LoVo (cell line): Measurements from ENCODE around the gene HNRNPA3.
"Not testable (repeated sequence)": the region's sequence is repeated elsewhere in the genome, so short reads cannot be mapped to it uniquely, and the experiment has no call there.

Experiments used
- DNase-seq: peaks from one replicate; pipeline ENCODE4 v3.0.0-alpha.2; 2016; ENCODE audit warnings: low spot score

HNRNPA3 gene

DNA sequence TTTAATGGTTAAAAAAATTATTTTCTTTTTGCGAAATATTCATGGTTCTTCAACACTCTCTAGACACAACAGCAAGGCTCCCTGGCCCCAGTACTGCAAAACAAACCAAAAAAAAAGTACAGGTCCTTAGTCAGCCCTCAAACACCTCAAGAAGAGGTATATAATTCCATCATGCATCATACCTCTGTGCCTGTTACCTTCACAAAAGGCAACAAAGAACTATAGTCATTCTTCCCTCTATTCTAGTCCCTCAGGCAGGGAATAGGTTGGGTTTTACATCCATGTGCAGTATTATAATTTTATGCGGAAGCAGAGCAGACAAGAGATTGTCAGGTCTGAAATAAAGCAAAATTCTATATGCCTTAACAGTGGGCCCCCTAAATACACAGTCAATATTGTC, 43.4 kb downstream of the HNRNPA3 start:
- DNase-seq, result no peak

DNA sequence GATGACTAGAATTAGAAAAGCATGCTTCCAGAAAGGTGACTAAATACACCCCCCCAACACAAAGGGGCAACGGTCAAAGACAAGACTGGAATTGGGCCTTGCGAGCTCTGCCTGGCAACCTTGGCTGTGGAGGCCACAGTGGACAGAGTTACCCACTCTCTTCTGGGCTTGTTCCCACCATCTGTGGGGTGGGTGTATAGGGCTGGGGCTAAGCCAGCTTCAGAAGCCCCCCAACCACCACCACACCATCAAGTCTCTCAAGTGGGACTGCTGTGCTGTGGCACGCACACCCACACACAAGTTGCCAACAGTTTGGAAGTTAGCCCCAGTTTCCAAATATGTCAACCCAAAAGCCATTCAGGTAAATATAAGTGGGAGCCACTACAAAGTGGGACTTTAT, 44.1 kb downstream of the HNRNPA3 start:
- DNase-seq, result no peak

DNA sequence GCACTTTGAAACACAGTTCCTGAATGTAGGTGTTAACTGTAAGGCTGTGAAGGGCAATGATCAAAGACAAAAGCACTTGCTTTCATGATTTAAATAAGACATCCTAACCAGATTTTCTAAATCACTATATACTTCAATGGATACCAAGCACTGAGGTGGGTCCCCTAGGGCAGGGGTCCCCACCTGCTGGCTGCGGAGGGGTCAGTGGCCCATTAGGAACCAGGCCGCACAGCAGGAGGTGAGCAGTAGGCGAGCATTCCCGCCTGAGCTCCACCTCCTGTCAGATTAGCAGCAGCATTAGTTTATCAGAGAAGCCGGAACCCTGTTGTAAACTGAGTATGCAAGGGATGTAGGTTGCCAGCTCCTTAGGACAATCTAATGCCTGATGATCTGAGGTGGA, 44.9 kb downstream of the HNRNPA3 start:
- no peak for DNase-seq

DNA sequence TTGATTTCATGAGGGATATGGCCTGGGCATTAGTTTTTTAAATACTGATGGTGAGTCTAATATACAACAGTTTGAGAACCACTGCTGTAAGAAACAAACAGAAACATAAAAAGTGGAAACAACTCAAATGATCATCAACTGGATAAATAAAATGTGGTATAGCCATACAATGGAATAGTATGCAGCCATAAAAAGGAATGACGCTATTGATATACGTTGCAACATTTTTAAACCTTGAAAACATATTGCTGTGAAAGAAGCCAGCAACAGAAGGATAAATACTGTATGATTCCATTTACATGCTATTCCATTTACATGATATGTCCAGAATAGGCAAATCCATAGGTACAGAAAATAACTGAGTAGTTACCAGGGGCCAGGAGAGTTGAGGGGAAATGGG, 45.5 kb downstream of the HNRNPA3 start:
- no peak for DNase-seq

DNA sequence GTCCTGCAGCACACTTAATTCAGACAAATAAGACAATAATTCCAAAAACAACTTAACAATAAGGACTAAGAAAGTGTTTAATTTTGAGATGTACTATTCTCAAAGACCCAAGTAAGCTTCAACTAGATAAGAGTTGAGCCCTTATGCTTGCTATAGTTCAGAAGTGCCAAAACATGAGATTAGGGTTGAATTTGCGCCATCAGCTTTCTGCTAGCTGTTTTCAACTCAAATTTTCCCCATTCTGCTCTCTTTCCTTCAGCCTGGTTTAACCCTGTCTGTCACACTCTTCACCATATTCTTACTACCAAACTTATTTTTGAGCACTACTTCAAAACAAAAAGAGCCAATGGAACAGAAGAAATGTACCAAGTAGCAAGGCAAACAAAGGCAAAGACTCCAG, 47.8 kb downstream of the HNRNPA3 start:
- no peak for DNase-seq

DNA sequence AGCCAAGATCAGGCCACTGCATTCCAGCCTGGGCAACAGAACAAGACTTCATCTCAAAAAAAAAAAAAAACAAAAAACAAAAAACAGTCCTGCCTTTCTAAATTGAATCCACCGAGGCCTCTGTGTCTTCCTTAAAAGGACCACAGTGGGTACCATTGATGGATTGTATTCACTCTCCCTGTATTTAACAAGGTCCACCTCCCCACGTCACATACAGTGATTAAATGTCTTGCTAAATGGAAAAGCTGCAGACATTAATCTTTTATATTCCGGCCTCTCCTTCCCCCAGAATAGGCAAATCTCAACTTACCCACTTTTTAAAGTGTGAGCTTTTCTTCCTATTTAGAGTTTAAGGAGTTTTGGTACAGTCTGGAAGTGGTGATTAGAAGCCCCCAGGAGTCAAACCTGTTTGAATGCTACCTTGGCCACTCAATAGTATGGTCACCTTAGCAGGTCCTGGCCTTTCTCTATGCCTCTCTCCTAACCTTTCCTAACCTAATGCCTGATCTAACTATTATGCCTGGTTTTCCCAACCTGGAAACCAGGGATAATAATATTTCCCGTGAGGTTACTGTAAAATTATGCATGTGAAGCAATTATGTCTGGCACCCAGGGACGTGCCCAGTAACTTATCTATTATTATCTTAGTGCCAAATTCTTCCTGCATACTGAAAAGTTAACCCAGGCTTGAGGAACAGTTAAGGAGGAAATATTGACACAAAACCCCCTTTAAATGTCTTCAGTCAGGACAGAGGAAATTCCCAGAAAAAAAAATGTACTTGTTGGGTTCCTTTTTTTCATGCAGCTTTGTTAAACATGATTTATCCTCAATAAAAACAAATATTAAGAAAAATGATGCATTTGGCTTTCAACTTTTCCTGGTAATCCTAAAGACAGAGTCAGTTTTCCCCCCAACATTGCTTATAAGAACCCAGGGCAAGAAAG, 48.8 kb downstream of the HNRNPA3 start:
- DNase-seq, result no peak

DNA sequence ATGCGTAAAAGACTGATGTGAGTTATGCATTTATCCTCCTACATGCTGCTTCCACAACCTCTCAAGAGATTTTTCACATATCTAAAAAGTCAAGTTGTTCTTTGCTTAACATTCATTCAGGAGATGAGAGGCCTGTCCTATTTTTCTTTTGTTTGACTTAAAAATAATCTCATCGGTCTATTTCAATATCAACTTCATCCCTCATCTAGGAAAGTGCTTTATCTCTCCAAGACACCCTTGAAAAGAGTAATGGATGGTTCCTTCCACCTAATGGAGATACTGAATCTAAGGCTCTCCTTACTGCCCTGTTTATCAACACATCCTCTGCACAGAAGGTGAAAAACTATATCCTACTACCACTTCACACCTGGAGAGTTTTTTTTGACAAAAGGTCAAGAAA, 49.5 kb downstream of the HNRNPA3 start:
- DNase-seq, result no peak

DNA sequence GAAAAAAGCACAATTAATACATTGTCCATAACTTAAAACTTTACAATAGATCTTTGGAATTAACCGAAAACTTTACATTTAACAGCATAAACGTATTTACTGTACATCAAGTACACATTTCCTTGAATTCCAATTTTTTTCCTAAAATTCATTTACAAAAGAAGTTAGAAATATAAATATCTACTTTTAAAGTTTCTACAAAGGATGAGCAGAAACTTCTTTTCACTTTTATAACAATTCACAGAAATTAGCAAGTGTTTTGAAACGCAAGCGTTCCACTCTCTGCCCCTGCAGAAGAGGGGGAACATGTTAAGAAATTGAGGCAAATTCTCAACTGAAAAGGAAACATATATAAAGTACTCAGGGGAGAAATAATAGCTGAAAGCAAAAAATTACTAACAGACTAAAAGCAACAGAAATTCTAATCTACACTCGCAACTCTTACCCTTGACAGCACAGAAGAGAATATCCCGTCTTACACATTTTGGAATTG, 50.4 kb downstream of the HNRNPA3 start:
- no peak for DNase-seq

DNA sequence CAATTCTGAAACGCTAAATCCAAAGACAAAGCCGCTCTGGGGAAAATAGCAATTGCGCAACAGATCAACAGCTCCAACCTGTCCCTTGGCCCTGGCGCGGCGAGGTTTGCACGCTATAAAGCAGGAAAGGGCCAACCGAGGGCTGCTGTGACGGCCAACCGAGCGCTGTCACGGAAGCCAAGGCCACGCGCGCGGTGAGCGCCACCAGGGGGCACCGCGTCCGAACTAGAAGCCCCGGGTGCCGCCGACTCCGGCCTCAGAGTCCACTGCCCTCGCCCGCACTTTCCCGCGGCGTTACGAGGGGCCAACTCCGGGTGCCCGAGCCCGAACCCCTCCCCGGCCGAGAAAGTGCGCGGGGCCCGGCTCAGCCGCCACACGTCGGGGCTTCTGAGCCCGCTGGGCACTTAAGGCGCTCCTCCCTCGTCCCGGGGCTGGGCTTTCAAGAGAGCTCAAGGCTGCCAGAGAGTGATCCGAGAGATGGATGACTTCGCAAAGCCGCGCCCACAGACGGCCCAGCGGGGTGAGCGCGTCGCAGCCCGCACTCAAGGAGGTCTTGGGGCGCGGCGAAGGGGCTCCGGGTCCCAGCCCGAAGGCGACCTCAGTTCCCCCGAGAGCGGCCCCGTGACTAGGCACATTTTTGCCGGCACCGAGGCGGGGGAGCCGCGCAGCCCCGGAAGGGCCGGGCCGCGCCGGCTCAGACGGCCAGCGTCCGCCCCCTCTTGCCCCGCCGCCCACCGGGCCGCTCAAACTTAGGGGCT, 51.0 kb downstream of the HNRNPA3 start:
- peak; percentile 95 for DNase-seq

DNA sequence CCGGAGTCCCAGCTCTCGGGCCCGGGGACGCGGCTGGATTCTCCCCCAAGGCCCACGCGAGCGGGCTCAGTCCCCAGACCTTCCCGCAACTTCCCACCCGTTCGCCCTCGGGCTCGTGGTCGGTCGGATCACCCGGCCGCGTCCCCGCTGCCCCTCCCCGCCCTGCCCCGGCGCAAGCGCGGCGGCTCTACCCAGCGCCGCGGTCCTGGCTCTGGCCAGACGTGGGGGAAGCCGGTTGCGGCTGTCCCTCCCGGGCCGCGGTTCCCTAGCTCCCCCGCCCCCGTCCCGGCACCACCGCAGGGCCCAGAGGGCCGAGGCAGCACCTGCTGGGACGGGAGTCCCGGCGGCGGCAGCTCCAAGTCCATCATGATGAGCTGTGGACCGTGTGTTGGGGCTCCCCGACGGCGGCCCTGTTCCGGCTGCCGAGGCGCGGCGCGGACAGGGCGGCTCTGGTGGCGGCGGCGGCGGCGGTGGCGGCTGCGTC, 51.7 kb downstream of the HNRNPA3 start:
- no peak for DNase-seq

DNA sequence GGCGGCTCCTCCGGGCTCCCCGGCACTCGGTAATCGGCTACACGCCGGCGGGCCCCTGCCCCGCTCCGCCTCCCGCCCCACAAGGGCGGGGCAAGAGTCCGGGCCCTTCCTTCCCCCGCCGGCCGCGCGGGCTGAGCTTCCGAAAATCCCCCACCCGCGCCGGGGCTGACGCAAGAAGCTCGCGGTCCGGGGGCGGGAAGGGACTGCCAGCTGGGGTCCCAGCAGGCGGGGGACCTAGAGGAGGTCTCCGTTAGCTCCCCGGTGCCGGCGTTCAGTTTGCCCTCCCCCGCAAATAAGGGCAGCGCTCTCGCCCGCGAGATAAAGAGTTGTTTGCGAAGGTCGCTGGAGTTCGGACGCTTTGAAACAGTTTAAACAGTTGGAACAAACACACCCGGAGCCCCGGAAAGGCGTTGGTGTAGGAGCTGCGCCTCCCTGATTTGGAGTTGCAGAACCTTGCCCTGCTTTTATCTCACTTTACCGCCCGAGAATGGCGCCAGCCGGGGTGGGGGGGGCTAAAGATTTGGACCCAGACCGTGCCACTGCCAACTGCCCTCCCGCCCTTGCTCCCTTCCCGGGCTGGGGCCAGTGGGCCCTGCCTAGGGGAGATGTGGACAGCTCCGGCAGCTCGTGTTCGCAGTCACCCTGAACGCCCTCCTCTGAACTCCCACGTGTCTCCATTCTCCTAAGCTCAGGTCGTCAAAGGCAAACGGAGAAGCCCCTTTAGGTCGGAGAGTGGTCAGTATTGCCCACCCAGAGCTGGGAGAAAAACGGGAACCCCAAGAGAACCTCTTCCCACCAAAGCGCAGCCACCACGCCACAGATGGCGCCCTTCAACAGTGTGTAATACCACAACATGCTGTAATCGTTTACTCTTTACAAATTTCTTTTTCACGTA, 52.3 kb downstream of the HNRNPA3 start, which contains the start of gene NFE2L2:
TSS of gene NFE2L2 (minus strand) at position 35 of the 895 bp plus-strand sequence. CDS start 151 bp downstream, outside the sequence.
- peak; percentile 86 for DNase-seq

DNA sequence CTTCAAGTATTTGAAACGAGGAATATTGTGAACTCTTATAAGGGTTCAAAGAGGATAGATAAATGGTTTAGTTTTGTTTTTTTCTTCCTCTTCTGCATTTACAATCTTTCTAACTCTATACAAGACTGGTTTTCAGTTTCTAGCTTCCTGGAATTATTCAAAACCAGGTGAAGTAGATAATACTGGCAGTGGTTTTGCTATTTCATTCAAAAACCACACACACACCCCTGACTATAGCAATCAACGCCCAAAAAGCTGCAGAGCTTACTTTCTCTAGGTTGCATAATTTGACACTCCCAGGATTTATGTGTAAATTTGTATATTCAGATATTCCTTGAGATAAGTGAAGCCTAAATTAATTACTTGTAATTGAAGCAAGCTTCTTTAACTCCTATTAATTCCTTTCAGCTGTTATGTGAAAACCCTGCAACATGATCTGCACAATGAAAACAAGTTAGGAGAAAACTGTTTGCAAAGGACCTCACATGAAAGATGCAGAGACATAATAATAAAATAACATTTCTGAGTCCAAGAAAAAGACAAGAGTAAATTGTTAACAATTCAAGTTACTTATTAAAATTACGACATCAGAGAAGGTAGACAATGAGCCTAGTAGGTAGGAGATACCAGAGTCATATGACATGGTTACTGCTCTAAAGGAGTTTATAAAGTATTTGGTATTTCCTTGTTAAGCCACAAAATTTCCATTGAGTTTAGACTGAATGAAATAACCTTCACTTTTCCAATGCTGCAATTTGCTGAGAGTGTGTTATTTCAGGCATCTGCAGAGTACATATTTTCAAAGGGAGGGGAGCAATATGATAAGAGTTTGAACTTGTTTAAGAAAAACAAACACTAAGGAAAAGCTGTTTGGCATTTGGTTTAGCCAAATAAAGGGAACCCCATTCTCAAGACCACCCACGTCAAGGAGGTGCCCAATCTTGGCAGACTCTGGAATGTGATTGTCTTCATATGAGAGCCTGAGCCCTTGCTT, 53.5 kb downstream of the HNRNPA3 start:
- peak; percentile 41 for DNase-seq

DNA sequence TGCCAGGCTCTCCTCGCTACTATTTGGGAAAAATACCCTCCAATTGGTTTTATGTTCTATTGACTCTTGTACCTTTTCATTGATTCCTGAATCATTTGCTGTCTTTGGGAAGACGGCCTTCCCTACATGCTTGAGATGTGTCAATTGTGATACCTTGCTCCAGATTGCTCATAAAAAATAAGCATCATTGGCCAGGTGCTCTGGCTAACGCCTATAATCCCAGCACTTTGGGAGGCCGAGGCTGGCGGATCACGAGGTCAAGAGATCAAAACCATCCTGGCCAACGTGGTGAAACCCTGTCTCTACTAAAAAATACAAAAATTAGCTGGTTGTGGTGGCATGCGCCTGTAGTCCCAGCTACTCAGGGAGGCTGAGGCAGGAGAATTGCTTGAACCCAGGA, 54.4 kb downstream of the HNRNPA3 start:
- not testable (repeated sequence) for DNase-seq

DNA sequence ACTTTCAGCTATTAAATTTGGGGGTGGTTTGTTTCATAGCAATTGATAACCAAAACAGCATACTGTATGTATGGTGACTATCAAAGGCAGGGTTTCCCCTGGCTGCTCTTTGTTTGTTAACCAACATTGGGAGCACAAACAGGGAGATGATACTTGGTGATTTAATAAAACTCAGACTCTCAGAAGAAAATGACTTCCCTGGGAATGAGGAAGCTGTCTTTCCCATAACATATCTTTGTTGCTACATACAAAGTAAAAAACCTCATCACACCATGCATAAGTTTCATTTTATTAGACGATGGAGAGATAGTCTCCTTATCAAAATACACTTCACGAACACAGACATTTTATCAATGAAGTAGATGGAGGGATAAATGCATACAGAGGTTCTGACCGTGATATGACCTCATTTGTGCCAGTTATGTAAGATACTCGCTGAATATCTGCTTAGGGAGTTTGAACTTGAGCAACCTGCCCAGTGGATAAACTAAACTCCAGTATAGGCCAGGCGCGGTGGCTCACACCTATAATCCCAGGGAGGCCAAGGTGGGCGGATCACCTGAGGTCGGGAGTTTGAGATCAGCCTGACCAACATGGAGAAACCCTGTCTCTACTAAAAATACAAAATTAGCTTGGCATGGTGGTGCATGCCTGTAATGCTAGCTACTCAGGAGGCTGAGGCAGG, 55.7 kb downstream of the HNRNPA3 start:
- no peak for DNase-seq

DNA sequence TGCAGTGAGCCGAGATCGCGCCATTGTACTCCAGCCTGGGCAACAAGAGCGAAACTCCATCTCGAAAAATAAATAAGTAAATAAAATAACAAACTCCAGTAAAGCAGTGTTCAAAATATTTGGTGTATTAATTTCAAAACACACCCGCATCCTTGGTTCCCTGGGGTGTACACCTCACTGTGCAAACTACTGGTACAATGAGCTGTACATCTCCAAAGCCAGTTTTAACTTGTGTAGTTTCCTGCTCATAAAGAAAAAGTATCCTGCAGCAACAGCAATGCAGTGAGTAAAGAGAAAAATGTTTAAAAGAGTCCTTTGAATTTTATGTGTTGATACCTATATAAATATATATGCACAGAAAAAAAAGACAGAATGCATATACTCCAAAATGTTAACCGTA, 56.3 kb downstream of the HNRNPA3 start:
- DNase-seq, result no peak

DNA sequence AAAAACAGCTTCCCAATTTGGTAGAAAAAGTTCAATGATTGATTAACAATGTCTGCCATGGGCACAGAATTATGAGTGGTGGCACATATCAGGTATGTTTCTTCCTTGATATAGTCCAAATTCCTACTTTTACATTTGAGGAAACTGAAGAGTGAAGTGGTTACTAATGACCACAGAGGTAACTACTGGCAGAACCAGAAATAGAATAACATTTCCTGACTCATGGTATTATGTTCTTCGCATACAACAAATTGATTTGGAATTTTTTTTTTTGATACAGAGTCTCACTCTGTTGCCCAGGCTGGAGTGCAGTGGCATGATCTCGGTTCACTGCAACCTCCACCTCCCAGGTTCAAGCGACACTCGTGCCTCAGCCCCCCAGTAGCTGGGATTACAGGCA, 57.9 kb downstream of the HNRNPA3 start:
- no peak for DNase-seq

DNA sequence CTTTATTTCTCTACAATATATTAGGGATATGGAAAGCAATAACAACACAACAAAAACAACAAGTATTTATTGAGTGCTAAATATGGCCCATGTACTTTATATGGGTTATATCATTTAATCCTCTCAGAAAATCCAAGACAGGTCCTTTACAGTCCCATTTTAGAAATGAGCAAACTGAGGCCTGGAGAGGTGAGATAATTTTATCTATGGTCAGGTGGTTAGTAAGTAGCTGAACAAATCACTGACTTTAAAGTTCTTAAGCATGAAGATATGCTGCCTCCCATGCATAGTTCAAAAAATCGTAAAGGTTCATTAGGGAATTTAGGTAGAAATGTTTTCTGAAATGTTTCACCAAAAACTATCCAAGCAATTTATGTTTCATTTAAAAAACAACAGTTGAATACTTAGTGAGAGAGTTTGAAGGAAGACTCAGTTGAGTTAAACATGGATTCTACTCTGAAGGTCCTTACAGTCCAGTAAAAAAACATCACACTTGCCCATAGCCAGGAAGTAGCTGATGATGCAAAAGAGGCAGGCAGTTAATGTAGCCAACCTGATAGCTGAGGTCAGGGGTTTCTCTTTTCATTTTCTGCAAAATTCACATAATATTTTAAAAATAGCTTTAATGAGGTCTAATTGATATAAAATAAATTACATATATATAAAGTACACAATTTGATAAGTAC, 59.5 kb downstream of the HNRNPA3 start:
- DNase-seq, result no peak

DNA sequence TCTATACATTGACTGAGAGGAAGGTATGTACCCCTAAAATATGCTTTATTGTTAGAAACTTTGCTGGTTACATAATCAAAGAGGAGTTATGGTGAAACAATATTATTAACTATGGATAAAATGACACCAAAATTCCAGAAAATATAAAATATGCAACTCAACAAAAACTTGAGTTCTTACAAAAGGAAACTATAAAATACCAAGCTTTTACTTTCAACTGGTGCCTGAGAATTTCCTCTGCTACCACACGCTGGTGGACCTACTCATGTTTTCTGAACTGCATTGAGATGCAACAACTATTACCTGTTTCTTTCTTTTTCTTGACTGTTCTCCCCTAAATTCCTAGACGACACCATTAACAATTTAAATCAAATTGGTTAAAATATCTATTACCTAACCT, 60.2 kb downstream of the HNRNPA3 start:
- DNase-seq, result no peak

DNA sequence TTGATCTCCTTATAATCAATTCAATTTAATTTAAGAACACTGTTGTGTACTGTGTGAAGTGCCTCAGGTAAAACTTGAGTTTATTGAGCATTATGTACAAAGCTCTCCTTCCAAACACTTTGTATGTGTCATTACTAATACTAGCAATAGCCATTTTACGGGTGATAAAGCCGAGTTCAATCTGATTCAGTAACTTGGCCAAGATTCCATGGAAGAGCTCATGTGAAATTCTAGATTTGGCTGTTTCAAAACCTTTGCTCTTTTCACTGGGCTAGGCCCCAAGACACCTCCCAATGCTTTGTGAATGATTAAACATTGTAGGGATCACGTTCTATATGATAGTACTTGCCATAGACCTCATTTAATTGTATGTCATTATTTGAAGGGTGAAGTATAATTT, 60.8 kb downstream of the HNRNPA3 start:
- no peak for DNase-seq
